Hindlimb muscle (tissue), 1 donor: ENCODE results near the gene SMIM23. TPM values are rescaled to one million over a fixed set of nuclear protein-coding genes. Genes with fewer than 3 reads are reported as not detected.

Experiments
- DNase-seq: peaks from one replicate; pipeline ENCODE4 v3.0.0-alpha.2; 2013
- polyA plus RNA-seq: library from polyadenylated mRNA; unstranded; fragments of 120-200 nt; gene quantifications from one replicate; pipeline ENCODE4 v1.2.1, GENCODE V29; 2013; ENCODE audit not compliant: insufficient read length

The SMIM23 gene
- polyA plus RNA-seq, 1 donor, result not detected

DNA sequence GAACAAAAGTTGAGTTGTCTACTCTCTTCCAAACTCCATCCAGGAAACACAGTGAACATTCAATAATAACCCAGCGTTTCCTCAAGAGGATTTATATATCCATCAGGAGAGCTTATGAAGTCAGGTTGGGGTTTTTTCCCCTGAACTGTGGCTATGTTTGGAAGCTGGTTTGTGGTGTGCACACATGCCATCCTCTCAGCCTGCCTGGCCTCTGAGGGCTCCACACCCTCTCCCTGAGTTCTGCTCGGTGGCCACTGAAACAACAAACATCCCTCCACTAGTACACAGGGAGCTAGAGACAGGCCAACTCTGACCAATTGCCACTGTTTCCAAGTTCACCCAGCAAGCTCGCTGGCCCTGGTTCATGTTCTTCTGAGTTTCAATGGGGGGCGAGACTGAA lies 35.7 kb downstream of the SMIM23 start:
- DNase-seq, result no peak

- no peak for DNase-seq
These were observed 37.7 kb downstream of the SMIM23 start for GRCh38 chr5:171823269-171823668.

DNA sequence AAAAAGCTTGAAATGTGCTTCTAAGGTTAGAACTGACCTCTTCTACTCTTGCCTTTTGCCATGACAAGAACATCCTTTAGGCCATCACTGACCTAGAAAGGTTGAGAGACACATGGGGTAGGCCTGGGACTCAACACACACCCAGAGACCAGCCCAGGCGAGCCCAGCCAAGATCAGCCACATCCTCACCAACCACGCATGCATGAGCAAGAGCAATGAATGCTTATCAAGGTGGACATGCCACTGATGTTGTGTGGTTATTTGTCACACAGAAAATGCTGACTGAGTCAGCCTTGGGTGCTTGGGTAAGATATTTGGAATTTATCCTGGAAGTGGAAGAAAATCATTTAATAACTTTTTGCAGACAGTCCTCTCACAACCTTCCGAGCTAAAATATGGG lies 39.4 kb downstream of the SMIM23 start:
- DNase-seq, result no peak

DNA sequence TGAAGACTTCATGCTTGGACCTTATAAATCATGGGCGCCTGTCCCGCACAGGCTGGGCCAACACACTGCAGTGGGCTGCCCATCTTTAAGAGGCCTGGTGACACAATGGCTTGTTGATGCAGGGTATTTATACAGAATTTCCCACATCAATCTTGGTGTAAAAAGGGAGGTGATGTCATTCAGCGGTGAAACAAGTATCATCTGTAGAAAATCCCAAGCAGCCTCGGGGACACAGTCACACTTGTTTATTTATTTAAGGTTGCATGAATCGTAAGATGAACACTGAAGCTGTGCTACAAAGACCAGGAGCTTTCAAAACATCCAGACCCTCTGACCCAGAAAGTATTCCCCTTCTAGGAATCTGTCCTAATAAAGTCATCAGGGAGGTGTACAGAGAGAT lies 40.5 kb downstream of the SMIM23 start:
- DNase-seq, result no peak

DNA sequence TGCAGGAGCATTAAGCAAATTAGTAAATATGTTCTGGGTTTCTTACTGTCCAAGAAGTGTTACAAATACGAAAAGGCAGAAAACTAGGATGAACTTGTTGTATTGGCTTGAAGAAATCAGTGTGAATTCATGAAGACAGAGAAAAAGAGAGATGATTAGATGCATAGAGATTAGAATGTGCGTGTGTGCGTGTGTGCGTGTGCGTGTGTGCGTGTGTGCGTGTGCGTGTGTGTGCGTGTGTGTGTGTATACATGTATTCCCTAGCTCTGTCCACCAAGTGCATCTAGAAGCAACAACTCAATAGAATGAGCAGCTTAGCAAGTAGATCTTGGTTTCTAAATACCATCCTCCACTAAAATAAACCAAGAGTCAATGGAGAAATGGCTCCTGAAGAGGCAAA lies 41.5 kb downstream of the SMIM23 start:
- no peak for DNase-seq

- DNase-seq, result no peak
These were observed 45.1 kb downstream of the SMIM23 start for GRCh38 chr5:171830686-171831085.

- DNase-seq, result no peak
These were observed 47.2 kb downstream of the SMIM23 start for GRCh38 chr5:171832775-171833174.

GRCh38 chr5:171834461-171834860 lies 48.8 kb downstream of the SMIM23 start:
- DNase-seq, result no peak

GRCh38 chr5:171835066-171835465 lies 49.4 kb downstream of the SMIM23 start:
- DNase-seq, result no peak

DNA sequence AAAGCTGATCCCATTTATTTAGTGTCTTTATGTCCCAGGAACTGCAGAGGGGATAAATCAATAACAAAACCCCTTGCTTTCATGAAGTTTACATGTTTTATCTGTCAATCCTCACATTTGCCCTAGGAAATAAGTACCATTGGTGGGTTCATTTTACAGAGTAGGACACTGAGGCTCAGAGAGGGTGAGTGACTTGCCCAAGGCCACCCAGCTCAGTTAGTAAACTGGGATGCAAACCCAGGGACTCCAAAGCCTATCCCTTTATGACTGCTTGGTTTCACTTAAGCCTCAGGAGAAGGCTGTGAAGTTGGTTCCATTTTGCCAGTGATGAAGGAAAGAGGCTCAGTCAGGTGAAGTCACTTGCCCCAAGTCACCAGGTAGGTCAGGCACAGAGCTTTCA lies 51.9 kb downstream of the SMIM23 start:
- no peak for DNase-seq

DNA sequence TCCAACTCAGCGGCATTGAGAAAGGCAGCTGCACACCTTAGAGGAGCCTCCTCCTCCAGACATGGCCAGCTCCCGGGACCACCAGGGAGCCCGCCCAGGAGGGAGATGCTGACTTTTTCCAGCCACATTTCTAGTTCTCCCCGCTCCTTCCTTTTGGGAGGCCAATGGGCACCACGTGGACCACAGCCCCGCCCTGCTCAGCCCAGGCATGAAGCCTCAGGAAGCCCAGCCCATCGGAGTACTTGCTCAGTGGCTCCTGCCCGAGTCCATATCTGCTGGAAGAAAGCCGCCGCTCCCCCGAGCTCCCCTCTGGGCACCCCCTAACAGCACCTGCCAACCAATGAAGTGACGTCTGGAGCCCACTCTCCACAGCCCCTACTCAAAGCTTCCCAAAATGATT lies 52.4 kb downstream of the SMIM23 start:
- no peak for DNase-seq

DNA sequence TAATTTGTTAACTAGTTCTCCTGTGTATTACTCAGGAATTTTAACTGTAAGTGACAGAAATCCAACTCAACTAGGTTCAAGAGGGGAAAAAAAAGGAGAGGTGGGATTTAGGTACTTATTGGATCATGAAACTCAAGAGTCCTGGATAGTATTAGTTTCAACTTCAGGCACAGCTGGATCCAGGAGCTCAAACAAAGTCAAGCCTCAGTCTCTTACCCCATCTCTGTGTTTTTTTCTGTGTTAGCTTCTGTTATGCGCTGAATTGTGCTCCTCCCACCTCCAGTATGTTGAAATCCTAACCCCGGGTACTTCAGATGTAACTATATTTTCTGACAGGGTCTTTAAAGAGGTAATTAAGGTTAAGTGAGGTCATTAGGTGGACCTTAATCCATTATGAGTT lies 53.5 kb downstream of the SMIM23 start:
- no peak for DNase-seq

DNA sequence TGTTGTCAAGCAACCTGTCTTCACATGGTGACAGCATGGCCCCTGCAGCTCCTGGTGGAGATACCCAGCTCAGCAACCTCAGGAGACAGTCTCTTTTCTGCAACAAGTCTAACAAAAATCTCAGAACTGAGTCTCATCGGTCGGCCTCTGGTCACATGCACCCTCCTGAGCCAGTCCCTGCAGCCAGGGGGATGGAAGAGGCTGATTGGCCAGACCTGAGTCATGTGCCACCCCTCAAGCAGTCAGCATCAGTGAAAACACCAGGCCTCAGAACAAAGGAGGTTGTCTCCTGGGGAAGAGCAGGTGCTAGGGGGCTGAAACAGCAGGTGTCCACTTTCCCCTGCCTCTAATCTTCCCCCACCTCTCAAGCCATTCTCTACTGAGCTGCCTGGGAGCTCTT lies 54.4 kb downstream of the SMIM23 start:
- DNase-seq, result no peak

Other genes starting within 250 kb of the SMIM23 start
- 34.5 TPM for gene FBXW11, start 220.8 kb downstream of the SMIM23 start, polyA plus RNA-seq